Measurements from ENCODE around the gene TRMT2A.
"Not testable (repeated sequence)": the region's sequence is repeated elsewhere in the genome, so short reads cannot be mapped to it uniquely, and the experiment has no call there.

Gene TRMT2A

GRCh38 chr22:20116951-20117632 is at the start of gene TRMT2A:
Gene TRMT2A (minus strand): TSS chr22:20117226. CDS start chr22:20116906, 320 bp downstream.
- DNase-seq, result peak; percentile 99

- no peak for DNase-seq
Observed at GRCh38 chr22:20166703-20167102, 49.7 kb upstream of the TRMT2A start.

- DNase-seq, result no peak
Observed at GRCh38 chr22:20165913-20166312, 48.9 kb upstream of the TRMT2A start.

- no peak for DNase-seq
Observed at GRCh38 chr22:20165421-20165820, 48.4 kb upstream of the TRMT2A start.

GRCh38 chr22:20164863-20165262 is 47.8 kb upstream of the TRMT2A start:
- DNase-seq, result no peak

GRCh38 chr22:20160041-20160440 is 43.0 kb upstream of the TRMT2A start:
- DNase-seq, result no peak

- DNase-seq, result not testable (repeated sequence)
Observed at GRCh38 chr22:20159531-20159930, 42.5 kb upstream of the TRMT2A start.

GRCh38 chr22:20159076-20159475 is 42.0 kb upstream of the TRMT2A start:
- DNase-seq, result no peak

- no peak for DNase-seq
Observed at GRCh38 chr22:20158391-20159036, 41.5 kb upstream of the TRMT2A start.

GRCh38 chr22:20157430-20158183 is 40.6 kb upstream of the TRMT2A start:
- no peak for DNase-seq

- DNase-seq, result peak; percentile 96
Observed at GRCh38 chr22:20156611-20157429, 39.8 kb upstream of the TRMT2A start.

- no peak for DNase-seq
Observed at GRCh38 chr22:20156042-20156389, 39.0 kb upstream of the TRMT2A start.

- DNase-seq, result no peak
Observed at GRCh38 chr22:20155330-20156041, 38.5 kb upstream of the TRMT2A start.

- no peak for DNase-seq
Observed at GRCh38 chr22:20154602-20155187, 37.7 kb upstream of the TRMT2A start.

- no peak for DNase-seq
Observed at GRCh38 chr22:20153945-20154344, 36.9 kb upstream of the TRMT2A start.

GRCh38 chr22:20152464-20152890 is 35.5 kb upstream of the TRMT2A start:
- no peak for DNase-seq

- DNase-seq, result no peak
Observed at GRCh38 chr22:20151276-20151588, 34.2 kb upstream of the TRMT2A start.

- no peak for DNase-seq
Observed at GRCh38 chr22:20150381-20151275, 33.6 kb upstream of the TRMT2A start, which contains the start of gene CCDC188. Gene CCDC188 (minus strand): TSS chr22:20151055. CDS start chr22:20150986, 69 bp downstream.

- DNase-seq, result no peak
Observed at GRCh38 chr22:20149257-20150250, 32.5 kb upstream of the TRMT2A start.

GRCh38 chr22:20148414-20148813 is 31.4 kb upstream of the TRMT2A start:
- DNase-seq, result no peak
